Thoracic aorta endothelial cell (primary cell): ENCODE results near the gene FRG2. TPM values are rescaled to one million over a fixed set of nuclear protein-coding genes. Genes with fewer than 3 reads are reported as not detected.

ENCODE experiments used
- small RNA-seq: library from RNA; depleted of rRNA; stranded (forward); fragments of <200 nt; gene quantifications from one replicate; pipeline ENCODE3, GENCODE V24; 2012
- total RNA-seq: library from RNA; depleted of rRNA; stranded (reverse); fragments of >200 nt; gene quantifications from 2 replicates; pipeline ENCODE4 v1.2.3, GENCODE V29; 2012

FRG2 gene
- total RNA-seq: not detected in 2 replicates

GRCh38 chr4:190027156-190027555, at the start of gene FRG2:
Gene FRG2 (minus strand): TSS chr4:190027256. CDS start chr4:190027204, 52 bp downstream.

DNA sequence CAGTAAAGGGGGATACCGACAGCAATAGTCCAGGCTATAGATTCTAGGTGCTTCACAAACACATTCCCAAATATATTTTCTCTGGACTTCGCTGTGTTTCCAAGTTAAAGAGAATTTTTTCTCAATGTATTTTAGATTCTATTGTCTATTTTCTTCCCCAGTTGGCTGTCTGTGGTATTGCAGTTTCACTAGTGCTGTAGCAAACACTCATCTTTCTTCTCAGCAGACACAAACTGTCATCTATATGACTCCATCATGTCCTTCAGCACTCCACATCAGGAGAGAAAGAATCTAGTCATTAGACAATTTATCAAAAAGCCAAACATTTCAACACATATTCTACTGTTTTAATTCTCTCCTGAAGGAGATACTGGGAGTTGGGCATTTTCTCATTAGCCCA, 37.3 kb upstream of the FRG2 start, which contains the start of gene DBET:
DBET (plus strand) TSS at position 161 of the 400 bp plus-strand sequence.

Small RNAs within 50 kb of the gene (small RNA-seq; reads per million reads assigned to genes)
- gene RNA5SP174 (not detected), gene RNA5SP175 (5.6 reads per million, percentile 83 among the genes with 10 or more reads in this experiment)

Other genes starting within 250 kb of the FRG2 start
- 38.8 and 55.6 TPM in 2 replicates for gene FRG1, start 86.4 kb downstream of the FRG2 start, total RNA-seq
- not detected in 2 replicates for gene DBET, start 37.2 kb upstream of the FRG2 start, total RNA-seq
- gene DUX4, start 146.5 kb upstream of the FRG2 start, total RNA-seq: not detected in 2 replicates